Fibroblast of mammary gland (primary cell): ENCODE data around the gene GABRG2.
"Not testable (repeated sequence)": the region's sequence is repeated elsewhere in the genome, so short reads cannot be mapped to it uniquely, and the experiment has no call there.

Source experiments
- DNase-seq: peaks from one replicate; pipeline ENCODE4 v3.0.0-alpha.2; 2010; ENCODE audit warnings: low read depth
- H3K4me3 ChIP-seq: 2 replicates; pipeline ENCODE4 v1.5.1; 2011; ENCODE audit warnings: low read depth, mild to moderate bottlenecking, low read length, moderate library complexity; ENCODE audit not compliant: control insufficient read depth
- CTCF ChIP-seq: conservative IDR thresholded peaks from 2 replicates; pipeline ENCODE4 v1.5.1; 2011; ENCODE audit warnings: low read depth, low read length, inconsistent platforms; ENCODE audit not compliant: control insufficient read depth, insufficient read depth

GABRG2 gene

GRCh38 chr5:162067655-162068411 is at the start of gene GABRG2:
TSS of gene GABRG2 (plus strand) at chr5:162067773. CDS start at chr5:162068000, 227 bp downstream.
- H3K4me3 ChIP-seq: no peak within 1 kb of the TSS
- DNase-seq: no peak
- TF ChIP-seq CTCF: no peak

- no peak for TF ChIP-seq CTCF
- H3K4me3 ChIP-seq: no peak overlapping the region
- DNase-seq: no peak
These were observed 42.3 kb upstream of the GABRG2 start for GRCh38 chr5:162025312-162025711.

GRCh38 chr5:162026803-162027202 is 40.8 kb upstream of the GABRG2 start:
- H3K4me3 ChIP-seq: no peak overlapping the region
- DNase-seq: no peak
- TF ChIP-seq CTCF: no peak

GRCh38 chr5:162037431-162037830 is 30.1 kb upstream of the GABRG2 start:
- no peak for TF ChIP-seq CTCF
- DNase-seq: no peak

GRCh38 chr5:162047279-162047678 is 20.3 kb upstream of the GABRG2 start:
- no peak for DNase-seq
- TF ChIP-seq CTCF: no peak
- no peak overlapping the region for H3K4me3 ChIP-seq

More at GRCh38 chr5:162037431-162037830, 30.1 kb upstream of the GABRG2 start:
- no peak overlapping the region for H3K4me3 ChIP-seq

- TF ChIP-seq CTCF: no peak
- no peak for DNase-seq
- no peak overlapping the region for H3K4me3 ChIP-seq
These were observed 14.9 kb upstream of the GABRG2 start for GRCh38 chr5:162052676-162053075.

GRCh38 chr5:162055095-162055494 is 12.5 kb upstream of the GABRG2 start:
- H3K4me3 ChIP-seq, DNase-seq: not testable (repeated sequence)
